Measurements from ENCODE around the gene XPR1. TPM values are rescaled to one million over a fixed set of nuclear protein-coding genes. Genes with fewer than 3 reads are reported as not detected.

The XPR1 gene
- total RNA-seq, 1 donor from 2014 or later, result 35.2 TPM

DNA sequence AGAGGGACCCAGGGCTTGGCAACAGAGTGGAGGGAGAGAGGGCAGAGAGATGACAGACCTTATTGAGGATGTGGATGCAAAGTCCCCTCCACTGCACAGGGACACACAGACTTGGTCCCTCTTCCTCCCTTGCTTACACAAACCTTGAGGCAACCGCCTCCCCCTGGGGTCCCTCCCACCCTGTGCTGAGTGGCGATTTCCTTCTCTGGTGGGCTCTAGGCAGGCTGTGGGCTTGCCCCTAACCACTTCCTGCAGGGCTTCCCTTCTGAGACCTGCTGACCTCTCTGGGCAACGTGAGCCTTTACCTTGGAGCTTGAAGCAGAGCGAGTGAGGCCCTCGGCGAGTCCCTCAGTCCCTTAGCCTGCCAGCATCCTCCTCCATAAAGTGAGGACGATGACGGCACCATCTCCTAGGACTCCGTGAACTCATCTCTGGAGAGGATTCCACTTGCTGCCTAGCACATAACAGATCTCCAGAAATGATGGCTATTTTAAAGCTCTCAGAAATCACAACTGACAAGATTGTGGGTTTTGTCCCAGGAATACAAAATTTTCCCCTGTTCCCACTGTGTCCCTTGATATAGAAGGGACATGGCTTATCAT is 305.9 kb downstream of the XPR1 start:
- H3K4me3 Mint-ChIP-seq (ENCODE audit: unreplicated experiment), result no peak overlapping the region
- DNase-seq (ENCODE audit: low read depth) (no peak), FAIRE-seq (no peak)
- no peaks in the 10 kb centered on the region for H4K20me1 ChIP-seq (ENCODE audit: insufficient read depth, low read length)
- no peak overlapping the region for H3K4me2 ChIP-seq (ENCODE audit: low read length)
- TF ChIP-seq CTCF (IDR thresholded peaks at IDR 0.05; ENCODE audit: insufficient read depth, low read depth, low read length) (no peak), EZH2 (IDR thresholded peaks at IDR 0.05; ENCODE audit: insufficient read depth, low read length) (no peak)
- H3K27ac Mint-ChIP-seq (ENCODE audit: unreplicated experiment), result no peak overlapping the region
- no peaks in the 10 kb centered on the region for H3K9me3 ChIP-seq (ENCODE audit: insufficient read depth, low read depth, low read length)
- no peaks in the 10 kb centered on the region for H3K4me1 ChIP-seq (ENCODE audit: insufficient read depth, low read length)
- H3K4me1 Mint-ChIP-seq (ENCODE audit: low read depth, unreplicated experiment), result no peaks in the 10 kb centered on the region
- H3K36me3 ChIP-seq (ENCODE audit: insufficient read depth, low read length), result no peaks in the 10 kb centered on the region
- H3K79me2 ChIP-seq (ENCODE audit: insufficient read depth, low read length), result no peaks in the 10 kb centered on the region
- H2AFZ ChIP-seq (ENCODE audit: low read depth, low read length), result no peak overlapping the region
- H3K27ac ChIP-seq (ENCODE audit: low read depth, low read length), result no peak overlapping the region
- H3K9me3 Mint-ChIP-seq (ENCODE audit: unreplicated experiment), result peaks cover 3% of the 10 kb centered on the region
- H3K4me3 ChIP-seq (ENCODE audit: insufficient read depth, low read depth, low read length), result no peak overlapping the region
- peaks cover 19% of the 10 kb centered on the region for H3K27me3 Mint-ChIP-seq (ENCODE audit: low read depth, unreplicated experiment)
- H3K9ac ChIP-seq (ENCODE audit: low read length), result no peak overlapping the region
- peaks cover 10% of the 10 kb centered on the region for H3K36me3 Mint-ChIP-seq (ENCODE audit: low read depth, unreplicated experiment)
- H3K27me3 ChIP-seq (ENCODE audit: insufficient read depth, low read length), result no peaks in the 10 kb centered on the region

DNA sequence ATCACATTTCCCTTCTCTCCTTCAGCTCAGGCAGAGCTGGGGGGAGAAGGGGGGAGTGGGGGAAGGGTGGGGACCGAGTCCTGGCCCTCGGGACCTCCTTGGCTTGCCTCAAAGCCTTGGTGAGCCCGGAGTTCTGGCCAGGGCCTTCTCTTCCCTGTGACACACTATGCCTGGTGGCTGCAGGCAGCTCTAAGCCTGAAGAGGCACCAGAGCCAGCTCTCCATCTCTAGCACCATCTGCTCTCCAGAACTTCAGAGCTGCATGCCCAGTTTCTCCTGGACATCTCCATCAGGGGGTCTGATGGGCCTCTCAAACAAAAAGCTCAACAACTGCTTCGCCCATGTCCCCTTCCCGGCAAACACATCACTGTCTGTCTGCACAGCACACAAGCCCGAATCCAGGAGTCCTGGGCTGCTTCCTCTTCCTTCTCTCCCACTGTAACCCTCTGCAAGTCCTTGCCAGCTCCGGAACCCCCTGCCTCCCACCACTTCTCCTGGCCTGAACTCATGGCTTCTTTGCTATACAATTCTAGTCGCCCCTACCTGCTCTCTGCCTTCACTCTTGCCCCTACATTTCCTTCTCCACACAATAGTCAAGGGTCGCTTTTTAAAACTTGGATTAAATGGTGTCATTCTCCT is 307.4 kb downstream of the XPR1 start:
- Histone ChIP-seq H3K4me1 (ENCODE audit: insufficient read depth, low read length) (no peaks in the 10 kb centered on the region), H3K9me3 (ENCODE audit: insufficient read depth, low read depth, low read length) (no peaks in the 10 kb centered on the region), H3K27me3 (ENCODE audit: insufficient read depth, low read length) (no peaks in the 10 kb centered on the region), H2AFZ (ENCODE audit: low read depth, low read length) (no peak overlapping the region), H4K20me1 (ENCODE audit: insufficient read depth, low read length) (no peaks in the 10 kb centered on the region), H3K27ac (ENCODE audit: low read depth, low read length) (no peak overlapping the region), H3K4me3 (ENCODE audit: insufficient read depth, low read depth, low read length) (no peak overlapping the region), H3K9ac (ENCODE audit: low read length) (no peak overlapping the region), H3K4me2 (ENCODE audit: low read length) (no peak overlapping the region), H3K79me2 (ENCODE audit: insufficient read depth, low read length) (no peaks in the 10 kb centered on the region), H3K36me3 (ENCODE audit: insufficient read depth, low read length) (no peaks in the 10 kb centered on the region)
- peaks cover 19% of the 10 kb centered on the region for H3K27me3 Mint-ChIP-seq (ENCODE audit: low read depth, unreplicated experiment)
- FAIRE-seq (no peak), DNase-seq (ENCODE audit: low read depth) (no peak)
- no peaks in the 10 kb centered on the region for H3K4me1 Mint-ChIP-seq (ENCODE audit: low read depth, unreplicated experiment)
- TF ChIP-seq EZH2 (IDR thresholded peaks at IDR 0.05; ENCODE audit: insufficient read depth, low read length), result no peak
- no peak for TF ChIP-seq CTCF (IDR thresholded peaks at IDR 0.05; ENCODE audit: insufficient read depth, low read depth, low read length)
- peaks cover 13% of the 10 kb centered on the region for H3K36me3 Mint-ChIP-seq (ENCODE audit: low read depth, unreplicated experiment)
- H3K4me3 Mint-ChIP-seq (ENCODE audit: unreplicated experiment), result peak overlapping the region; percentile 6
- H3K27ac Mint-ChIP-seq (ENCODE audit: unreplicated experiment), result no peak overlapping the region
- peaks cover 5% of the 10 kb centered on the region for H3K9me3 Mint-ChIP-seq (ENCODE audit: unreplicated experiment)

DNA sequence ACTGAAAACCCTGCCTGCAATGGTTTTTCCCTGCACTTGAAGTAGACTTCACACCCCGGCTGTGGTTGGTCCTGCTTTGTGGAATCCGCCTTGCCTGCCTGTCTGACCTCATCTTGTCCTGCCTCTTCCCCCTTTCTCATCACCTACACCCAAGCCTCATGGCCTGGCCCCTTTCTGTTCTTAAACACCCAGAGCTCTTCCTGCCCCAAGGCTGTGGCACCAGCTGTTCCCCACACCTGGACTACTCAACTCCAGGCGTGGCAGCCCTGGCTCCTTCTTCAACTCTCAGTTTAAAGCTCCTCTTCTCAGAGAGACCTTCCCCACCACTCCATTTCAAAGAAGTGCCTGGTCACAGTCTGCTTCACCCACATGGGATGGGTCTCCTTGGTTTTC is 307.9 kb downstream of the XPR1 start:
- no peaks in the 10 kb centered on the region for H4K20me1 ChIP-seq (ENCODE audit: insufficient read depth, low read length)
- no peak overlapping the region for H3K4me2 ChIP-seq (ENCODE audit: low read length)
- peak overlapping the region; percentile 6 for H3K4me3 Mint-ChIP-seq (ENCODE audit: unreplicated experiment)
- H3K9me3 Mint-ChIP-seq (ENCODE audit: unreplicated experiment), result peaks cover 9% of the 10 kb centered on the region
- H3K27ac ChIP-seq (ENCODE audit: low read depth, low read length), result no peak overlapping the region
- no peak overlapping the region for H3K4me3 ChIP-seq (ENCODE audit: insufficient read depth, low read depth, low read length)
- H3K27me3 Mint-ChIP-seq (ENCODE audit: low read depth, unreplicated experiment), result peaks cover 15% of the 10 kb centered on the region
- TF ChIP-seq CTCF (IDR thresholded peaks at IDR 0.05; ENCODE audit: insufficient read depth, low read depth, low read length), result no peak
- no peak for TF ChIP-seq EZH2 (IDR thresholded peaks at IDR 0.05; ENCODE audit: insufficient read depth, low read length)
- H2AFZ ChIP-seq (ENCODE audit: low read depth, low read length), result no peak overlapping the region
- no peak for DNase-seq (ENCODE audit: low read depth)
- no peak for FAIRE-seq
- no peaks in the 10 kb centered on the region for H3K4me1 Mint-ChIP-seq (ENCODE audit: low read depth, unreplicated experiment)
- H3K27ac Mint-ChIP-seq (ENCODE audit: unreplicated experiment), result no peak overlapping the region
- H3K4me1 ChIP-seq (ENCODE audit: insufficient read depth, low read length), result no peaks in the 10 kb centered on the region
- no peaks in the 10 kb centered on the region for H3K27me3 ChIP-seq (ENCODE audit: insufficient read depth, low read length)
- H3K9me3 ChIP-seq (ENCODE audit: insufficient read depth, low read depth, low read length), result no peaks in the 10 kb centered on the region
- no peaks in the 10 kb centered on the region for H3K79me2 ChIP-seq (ENCODE audit: insufficient read depth, low read length)
- H3K36me3 ChIP-seq (ENCODE audit: insufficient read depth, low read length), result no peaks in the 10 kb centered on the region
- no peak overlapping the region for H3K9ac ChIP-seq (ENCODE audit: low read length)
- peaks cover 16% of the 10 kb centered on the region for H3K36me3 Mint-ChIP-seq (ENCODE audit: low read depth, unreplicated experiment)
